Stimulated activated CD8-positive, alpha-beta memory T cell treated with anti-CD3 and anti-CD28 coated beads, Interleukin-12 subunit alpha, Interleukin-12 subunit beta, amount 100 ng/mL, for 24 hours (primary cell): ENCODE data around the gene NEIL1.
"Not testable (repeated sequence)": the region's sequence is repeated elsewhere in the genome, so short reads cannot be mapped to it uniquely, and the experiment has no call there.

Experiments
- DNase-seq: peaks from one replicate; pipeline ENCODE4 v3.0.0-alpha.2; 2020; ENCODE audit errors: extremely low read depth

NEIL1 gene, protein sequence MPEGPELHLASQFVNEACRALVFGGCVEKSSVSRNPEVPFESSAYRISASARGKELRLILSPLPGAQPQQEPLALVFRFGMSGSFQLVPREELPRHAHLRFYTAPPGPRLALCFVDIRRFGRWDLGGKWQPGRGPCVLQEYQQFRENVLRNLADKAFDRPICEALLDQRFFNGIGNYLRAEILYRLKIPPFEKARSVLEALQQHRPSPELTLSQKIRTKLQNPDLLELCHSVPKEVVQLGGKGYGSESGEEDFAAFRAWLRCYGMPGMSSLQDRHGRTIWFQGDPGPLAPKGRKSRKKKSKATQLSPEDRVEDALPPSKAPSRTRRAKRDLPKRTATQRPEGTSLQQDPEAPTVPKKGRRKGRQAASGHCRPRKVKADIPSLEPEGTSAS

DNA sequence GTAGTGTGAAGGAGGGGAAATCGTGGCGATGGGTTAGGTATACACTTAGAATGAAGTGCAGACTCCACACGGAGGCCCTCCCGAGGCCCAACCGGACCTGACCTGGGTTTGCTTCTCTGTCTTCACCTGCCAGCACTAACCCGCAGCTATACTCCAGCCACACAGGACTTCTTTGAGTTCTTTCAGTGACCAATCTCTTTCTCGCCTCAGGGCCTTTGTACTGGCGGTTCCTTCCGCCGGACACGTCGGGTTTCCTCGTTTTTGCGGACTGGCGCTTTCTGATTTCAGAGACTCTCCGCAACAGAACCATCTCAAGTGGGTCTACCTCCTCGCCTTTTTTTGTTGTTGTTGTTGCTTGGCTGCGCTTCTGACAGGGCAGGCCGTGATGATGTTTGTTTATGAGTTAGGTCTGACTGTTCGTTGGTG is at the start of gene NEIL1:
Gene NEIL1 (plus strand): TSS at position 244 of the 426 bp plus-strand sequence. CDS start 1,867 bp downstream, outside the sequence.
- no peak for DNase-seq

DNA sequence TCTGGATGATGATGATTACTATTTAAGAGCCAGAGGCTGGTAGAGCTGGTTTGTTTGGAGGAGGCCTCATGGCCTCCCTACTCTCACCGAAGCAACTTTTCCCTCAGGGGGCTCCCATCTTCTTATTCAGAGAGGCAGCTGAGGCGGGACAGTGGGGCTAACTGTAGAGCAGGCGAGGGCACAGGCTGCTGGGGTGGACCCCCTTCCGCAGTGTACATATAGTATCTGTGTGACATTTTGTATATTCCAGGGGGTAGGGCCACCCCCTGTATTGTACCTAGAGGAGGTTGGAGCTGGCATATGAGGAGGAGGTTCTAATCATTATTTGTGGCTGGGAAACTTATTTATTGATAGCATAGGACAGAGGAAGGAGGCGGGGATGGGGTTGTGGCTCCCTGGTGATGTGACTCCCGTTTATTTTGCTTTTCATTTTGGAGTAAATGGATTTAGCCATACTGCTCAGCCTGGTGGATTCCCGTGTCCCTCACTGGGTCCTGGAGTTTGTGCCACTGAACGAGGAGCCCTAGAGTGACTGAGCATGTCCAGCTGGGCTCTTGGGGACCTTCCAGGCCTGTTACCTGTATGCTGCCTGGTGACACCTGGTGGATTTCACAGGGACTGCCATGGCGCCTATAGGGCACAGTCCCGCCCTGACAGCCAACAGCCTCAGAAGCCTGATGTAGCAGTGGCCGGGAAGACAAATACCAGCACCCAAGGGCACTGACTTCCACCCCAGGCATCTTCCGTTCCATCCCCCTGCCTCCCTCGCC is 48.1 kb upstream of the NEIL1 start:
- DNase-seq = not testable (repeated sequence)

DNA sequence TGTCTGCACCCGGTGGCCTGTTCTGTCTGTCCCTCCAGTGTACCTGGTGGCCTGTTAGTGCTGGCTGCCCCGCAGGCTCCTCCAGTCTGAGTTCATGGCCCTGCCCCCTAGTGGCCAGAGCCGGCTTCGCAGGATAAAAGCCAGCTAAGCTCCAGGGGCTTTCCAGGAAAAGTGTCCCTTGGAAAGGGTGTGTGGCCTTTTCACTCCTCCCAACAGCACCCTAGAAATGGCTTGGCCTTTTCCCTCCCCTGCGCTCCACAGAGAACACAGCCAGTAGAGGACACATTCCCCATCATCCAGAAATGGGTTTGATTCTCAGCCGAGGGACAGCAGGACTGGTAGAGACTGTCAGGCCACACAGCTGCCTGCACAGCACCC is 47.5 kb upstream of the NEIL1 start:
- DNase-seq = not testable (repeated sequence)

GRCh38 chr15:75300026-75300425 is 46.8 kb upstream of the NEIL1 start:
- DNase-seq = not testable (repeated sequence)

GRCh38 chr15:75302318-75302717 is 44.5 kb upstream of the NEIL1 start:
- DNase-seq = no peak

DNA sequence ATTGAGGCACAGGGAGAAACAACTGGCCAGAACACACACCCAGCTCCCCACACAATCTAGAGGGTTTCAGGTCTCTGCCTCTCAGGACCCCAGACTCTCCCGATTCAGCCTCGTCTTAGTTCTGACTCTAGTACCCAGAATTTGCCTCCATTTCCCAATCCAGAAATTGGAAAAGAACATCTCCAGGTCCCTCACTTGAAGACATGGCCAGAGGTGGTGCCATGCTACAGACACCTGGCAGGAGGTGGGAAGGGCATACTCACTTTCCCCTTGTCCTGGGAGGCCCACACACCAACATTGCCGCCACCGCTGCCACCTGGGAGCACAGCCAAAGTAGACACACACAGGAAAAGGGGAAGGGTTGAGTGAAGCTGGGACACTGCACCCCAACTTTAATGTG is 44.1 kb upstream of the NEIL1 start:
- not testable (repeated sequence) for DNase-seq

GRCh38 chr15:75306188-75306587 is 40.7 kb upstream of the NEIL1 start:
- no peak for DNase-seq

DNA sequence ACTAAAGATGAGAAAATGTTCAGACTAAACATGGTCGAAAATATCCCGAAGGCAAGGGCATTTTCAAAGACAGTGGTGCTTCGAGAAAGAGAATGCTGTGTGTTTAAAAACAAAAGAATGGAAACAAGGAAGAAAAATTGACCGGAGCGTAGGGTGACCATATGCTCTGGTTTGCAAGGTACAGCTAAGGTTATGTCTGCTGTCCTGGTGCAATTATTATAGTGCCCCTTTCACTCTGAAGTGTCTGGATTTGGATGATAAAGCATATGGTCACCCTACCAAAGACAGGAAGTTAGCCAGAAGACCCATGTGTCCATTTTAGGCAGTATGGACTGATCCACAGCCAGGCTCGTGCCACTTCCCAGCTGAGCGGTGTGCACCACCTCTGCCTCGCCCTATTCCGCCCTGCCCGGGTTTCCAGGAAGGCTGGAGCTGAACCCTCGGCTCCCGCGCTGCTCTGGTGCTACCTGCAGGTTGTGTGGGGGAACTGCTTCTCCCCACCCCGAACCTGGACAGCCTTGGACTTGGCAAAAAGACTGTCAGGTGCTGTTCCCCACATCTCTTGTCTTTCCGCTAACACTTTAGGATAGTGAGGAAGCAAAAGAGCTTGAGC is 39.0 kb upstream of the NEIL1 start:
- DNase-seq = no peak

DNA sequence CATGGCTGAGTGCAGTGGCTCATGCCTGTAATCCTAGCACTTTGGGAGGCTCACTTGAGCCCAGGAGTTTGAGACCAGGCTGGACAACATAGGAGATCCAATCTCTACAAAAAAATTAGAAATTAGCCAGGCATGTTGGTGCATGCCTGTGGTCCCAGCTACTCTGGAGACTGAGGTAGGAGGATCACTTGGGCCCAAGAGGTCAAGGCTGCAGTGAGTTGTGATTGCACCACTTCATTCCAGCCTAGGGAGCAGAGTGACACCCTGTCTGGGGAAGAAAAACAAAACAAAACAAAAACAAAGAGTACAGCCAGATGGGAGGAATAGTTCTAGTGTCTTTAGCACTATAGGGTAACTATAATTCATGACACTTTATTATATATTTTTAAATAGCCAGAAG is 37.1 kb upstream of the NEIL1 start:
- no peak for DNase-seq

DNA sequence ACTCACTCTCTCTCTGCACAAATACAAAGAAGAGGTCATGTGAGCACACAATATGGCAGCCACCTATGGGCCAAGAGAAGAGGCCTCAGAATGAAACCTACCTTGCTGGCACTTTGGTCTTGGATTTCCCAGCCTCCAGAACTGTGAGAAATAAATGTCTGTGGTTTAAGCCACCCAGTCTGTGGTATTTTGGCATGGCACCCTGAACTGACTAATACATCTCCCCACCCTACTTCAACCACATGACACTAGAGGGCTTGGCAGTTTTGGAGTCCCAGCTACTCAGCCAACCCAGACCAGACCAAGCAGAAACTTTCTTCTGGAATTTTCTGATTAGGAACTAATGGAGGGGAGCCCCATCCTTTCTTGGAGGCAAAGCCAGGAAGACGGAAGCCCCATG is 34.3 kb upstream of the NEIL1 start:
- DNase-seq = not testable (repeated sequence)

- DNase-seq = no peak
Observed at GRCh38 chr15:75313116-75313845, 33.6 kb upstream of the NEIL1 start.

DNA sequence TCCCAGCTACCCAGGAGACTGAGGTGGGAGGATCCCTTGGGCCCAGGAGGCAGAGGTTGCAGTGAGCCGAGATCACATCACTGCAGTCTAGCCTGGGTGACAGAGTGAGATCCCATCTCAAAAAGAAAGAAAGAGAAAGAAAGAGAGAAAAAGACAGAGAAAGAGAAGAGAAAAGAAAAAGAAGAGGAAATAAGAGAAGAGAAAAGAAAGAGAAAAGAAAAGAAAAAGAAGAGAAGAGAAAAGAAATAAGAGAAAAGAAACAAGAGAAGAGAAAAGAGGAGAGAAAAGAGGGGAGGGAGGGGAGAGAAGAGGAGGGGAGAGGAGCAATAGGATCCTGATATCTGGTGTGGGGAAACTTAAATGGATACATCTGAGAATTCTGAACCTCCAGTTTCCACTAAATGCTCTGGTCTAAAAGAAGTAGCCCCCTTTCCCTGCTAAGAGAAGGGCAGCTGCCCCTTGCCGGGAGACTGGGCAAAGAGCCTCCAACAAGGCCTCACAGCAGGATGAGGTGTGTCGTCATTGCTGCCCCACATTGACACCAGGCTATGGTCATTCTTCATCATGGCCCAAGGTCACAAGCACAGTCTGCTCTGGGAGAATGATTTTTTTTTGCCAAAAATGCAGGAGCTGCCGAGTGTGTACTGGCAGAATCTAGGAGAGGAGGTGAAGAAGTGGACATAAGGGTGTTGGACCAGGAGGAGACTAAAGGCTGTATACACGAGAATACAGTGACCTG is 32.1 kb upstream of the NEIL1 start:
- no peak for DNase-seq

- not testable (repeated sequence) for DNase-seq
Observed at GRCh38 chr15:75319231-75319897, 27.5 kb upstream of the NEIL1 start.

DNA sequence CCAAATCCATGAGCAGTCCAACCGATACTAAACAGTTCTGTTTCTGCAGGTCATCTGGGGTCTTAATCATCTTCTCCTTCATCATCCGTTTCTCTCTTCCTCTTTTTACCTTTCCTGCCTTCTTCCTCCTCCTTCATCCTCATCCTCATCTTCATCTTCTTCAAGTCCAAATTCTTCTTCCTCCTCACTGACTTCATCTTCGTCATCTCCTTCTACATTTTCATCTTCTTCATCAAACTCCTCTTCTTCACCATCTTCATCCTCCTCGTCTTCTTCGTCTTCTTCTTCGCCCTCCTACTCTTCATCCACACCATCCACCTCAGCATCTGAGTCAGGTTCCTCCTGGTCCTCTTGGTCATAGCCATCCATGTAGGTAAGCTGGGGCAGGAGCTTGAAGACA is 25.1 kb upstream of the NEIL1 start:
- DNase-seq = no peak

GRCh38 chr15:75325922-75326321 is 20.9 kb upstream of the NEIL1 start:
- DNase-seq = no peak

DNA sequence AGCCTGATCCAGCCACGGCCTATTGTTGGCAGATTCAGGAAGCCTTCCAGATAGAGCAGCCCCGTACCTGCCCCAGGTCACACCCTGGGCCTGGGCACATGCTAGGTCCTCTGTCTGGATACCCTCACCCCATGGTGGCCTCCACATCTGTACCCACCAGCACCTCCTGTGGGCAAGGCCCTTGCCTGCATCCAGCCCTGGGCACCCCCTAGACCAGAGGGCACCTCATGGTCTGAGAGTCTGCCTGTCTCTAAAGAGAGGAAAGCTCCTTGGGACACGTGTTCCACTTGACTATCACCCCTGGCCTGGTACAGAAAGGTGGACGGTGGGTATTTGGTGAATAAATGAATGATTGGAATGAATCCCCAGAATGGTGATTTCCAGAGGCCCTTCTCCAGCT is 19.8 kb upstream of the NEIL1 start:
- DNase-seq = no peak

GRCh38 chr15:75327491-75327890 is 19.3 kb upstream of the NEIL1 start:
- no peak for DNase-seq

DNA sequence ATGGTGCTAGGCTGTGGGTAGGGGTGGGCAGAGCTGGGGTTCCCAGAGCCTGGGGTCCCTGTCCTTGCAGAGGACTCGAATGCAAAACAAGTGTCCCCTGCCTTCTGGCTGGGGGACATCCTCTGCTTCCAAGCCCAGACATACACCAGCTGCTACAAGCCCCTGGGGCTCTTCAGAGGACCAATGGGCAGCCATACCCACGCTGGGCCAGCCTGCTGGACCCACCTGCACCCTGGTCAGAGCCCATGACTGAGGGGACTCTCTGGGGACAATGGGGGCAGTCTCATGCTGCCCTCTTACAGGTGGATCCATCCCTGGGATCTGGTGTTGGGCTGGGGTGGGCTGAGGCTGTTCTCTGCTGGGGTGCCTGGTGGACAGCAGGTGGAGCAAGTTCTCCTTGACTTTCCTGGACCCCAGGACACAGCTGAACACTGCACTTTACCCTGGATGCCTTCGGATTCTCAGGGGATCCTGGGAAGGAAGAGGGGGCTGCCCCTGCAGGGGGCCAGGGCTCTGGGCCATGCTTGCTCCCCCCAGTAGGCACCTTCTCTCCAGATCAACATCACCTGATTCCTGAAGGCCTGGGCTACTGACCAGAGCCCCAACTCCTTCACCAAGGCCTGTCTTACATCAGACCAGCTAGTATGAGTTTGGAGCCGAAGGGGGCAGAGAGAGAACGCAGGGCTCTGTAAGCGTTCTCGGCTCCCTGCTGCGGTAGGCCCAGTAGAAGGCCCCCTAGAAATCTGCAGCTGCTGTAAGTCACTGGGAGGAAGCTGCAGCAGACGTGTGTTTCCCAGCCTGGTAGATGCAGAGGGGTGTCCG is 18.1 kb upstream of the NEIL1 start:
- DNase-seq = no peak

DNA sequence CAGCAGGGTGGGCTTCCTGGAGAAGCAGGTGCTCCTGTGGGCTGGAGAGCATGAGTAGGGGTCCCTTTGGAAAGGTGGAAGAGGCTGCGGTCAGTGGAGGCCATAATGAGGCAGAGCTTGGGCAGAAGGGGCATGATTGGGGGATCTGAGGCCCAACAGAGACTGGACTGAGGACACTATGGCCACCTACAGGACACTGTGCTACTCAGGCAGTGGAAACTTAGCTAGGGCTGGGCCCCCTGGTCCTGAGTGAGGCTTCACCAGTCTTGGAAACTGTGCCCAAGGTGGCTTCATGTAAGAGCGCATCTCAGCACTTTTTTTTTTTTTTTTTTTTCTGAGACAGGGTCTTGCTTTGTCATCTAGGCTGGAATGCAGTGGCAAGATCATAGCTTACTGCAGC is 17.3 kb upstream of the NEIL1 start:
- DNase-seq = no peak

GRCh38 chr15:75332093-75332492 is 14.7 kb upstream of the NEIL1 start:
- DNase-seq = not testable (repeated sequence)
